Measurements from ENCODE around the gene NCOA7. TPM values are rescaled to one million over a fixed set of nuclear protein-coding genes. Genes with fewer than 3 reads are reported as not detected.

NCOA7 gene
- total and polyA plus RNA-seq, 9 of the 15 experiments (the other 6 are each of a cell fraction or from before 2014, with no cell fraction given), result 5.8 to 14.6 (median 9.3) TPM

- no peak for TF ChIP-seq ZNF592 (IDR thresholded peaks at IDR 0.05)
- TF ChIP-seq ZNF232 (CRISPR knock-in tag; IDR thresholded peaks at IDR 0.05), result no peak
- TF ChIP-seq SMARCC2 (IDR thresholded peaks at IDR 0.05; ENCODE audit: low read depth), result no peak; the same call in 1 of the 2 replicates
- TF ChIP-seq, protein P1, sequence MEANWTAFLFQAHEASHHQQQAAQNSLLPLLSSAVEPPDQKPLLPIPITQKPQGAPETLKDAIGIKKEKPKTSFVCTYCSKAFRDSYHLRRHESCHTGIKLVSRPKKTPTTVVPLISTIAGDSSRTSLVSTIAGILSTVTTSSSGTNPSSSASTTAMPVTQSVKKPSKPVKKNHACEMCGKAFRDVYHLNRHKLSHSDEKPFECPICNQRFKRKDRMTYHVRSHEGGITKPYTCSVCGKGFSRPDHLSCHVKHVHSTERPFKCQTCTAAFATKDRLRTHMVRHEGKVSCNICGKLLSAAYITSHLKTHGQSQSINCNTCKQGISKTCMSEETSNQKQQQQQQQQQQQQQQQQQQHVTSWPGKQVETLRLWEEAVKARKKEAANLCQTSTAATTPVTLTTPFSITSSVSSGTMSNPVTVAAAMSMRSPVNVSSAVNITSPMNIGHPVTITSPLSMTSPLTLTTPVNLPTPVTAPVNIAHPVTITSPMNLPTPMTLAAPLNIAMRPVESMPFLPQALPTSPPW (CRISPR knock-in tag; IDR thresholded peaks at IDR 0.05), result no peak
- no peak for TF ChIP-seq KHSRP (IDR thresholded peaks at IDR 0.05)
- TF ChIP-seq MIER1 (IDR thresholded peaks at IDR 0.05; ENCODE audit: low read depth), result no peak
- peak; percentile 80 to 83; a peak in 3 of 4 replicates for TF ChIP-seq KDM1A (IDR thresholded peaks at IDR 0.05)
- TF ChIP-seq CBX3 (IDR thresholded peaks at IDR 0.05; ENCODE audit: borderline replicate concordance in 1 of 2, low read length in 2 of 2), result no peak
- TF ChIP-seq CEBPG (CRISPR knock-in tag; IDR thresholded peaks at IDR 0.05), result no peak
- TF ChIP-seq CEBPG (tag; conservative IDR thresholded peaks at IDR 0.05 in 1 of 2, IDR thresholded peaks at IDR 0.05 in 1 of 2), result no peak
- TF ChIP-seq EP400 (IDR thresholded peaks at IDR 0.05), result no peak
- TF ChIP-seq ZNF184 (CRISPR knock-in tag; IDR thresholded peaks at IDR 0.05), result no peak
- no peak for TF ChIP-seq HNRNPH1 (optimal IDR thresholded peaks at IDR 0.05; ENCODE audit: low read depth, low read length)
- TF ChIP-seq OTX1 (CRISPR knock-in tag; IDR thresholded peaks at IDR 0.05), result no peak
- no peak for TF ChIP-seq SMC3 (conservative IDR thresholded peaks at IDR 0.05; ENCODE audit: insufficient read depth, low read depth, low read length)
- TF ChIP-seq MYNN (IDR thresholded peaks at IDR 0.05), result no peak
- no peak for TF ChIP-seq MYNN (CRISPR knock-in tag; IDR thresholded peaks at IDR 0.05)
- TF ChIP-seq SMAD3 (CRISPR knock-in tag; conservative IDR thresholded peaks at IDR 0.05), result no peak
These were observed 152.1 kb downstream of the NCOA7 start (continued) for GRCh38 chr6:125942672-125943527.
